Thyroid gland (tissue), 4 donors: ENCODE measurements around the gene ABCA13.

Experiments
- POLR2A ChIP-seq, 2 donors: fragments of 450-650 bp; IDR thresholded peaks; one replicate each; pipeline ENCODE4 v1.6.1; 2017; ENCODE audit warnings: antibody characterized with exemption in 2 of 2, mild to moderate bottlenecking in 2 of 2, moderate library complexity in 1 of 2
- TF ChIP-seq, protein P1 (sequence below), 6 experiments: fragments of 200-600 bp in 3 of 6; fragments of 450-650 bp in 3 of 6; sonication (generic) in 3 of 6; IDR thresholded peaks; one replicate each; pipeline ENCODE4 v1.5.1; 2016 to 2019; ENCODE audit warnings: antibody characterized with exemption in 6 of 6, mild to moderate bottlenecking in 2 of 6, inconsistent platforms in 1 of 6, moderate library complexity in 1 of 6

DNA sequence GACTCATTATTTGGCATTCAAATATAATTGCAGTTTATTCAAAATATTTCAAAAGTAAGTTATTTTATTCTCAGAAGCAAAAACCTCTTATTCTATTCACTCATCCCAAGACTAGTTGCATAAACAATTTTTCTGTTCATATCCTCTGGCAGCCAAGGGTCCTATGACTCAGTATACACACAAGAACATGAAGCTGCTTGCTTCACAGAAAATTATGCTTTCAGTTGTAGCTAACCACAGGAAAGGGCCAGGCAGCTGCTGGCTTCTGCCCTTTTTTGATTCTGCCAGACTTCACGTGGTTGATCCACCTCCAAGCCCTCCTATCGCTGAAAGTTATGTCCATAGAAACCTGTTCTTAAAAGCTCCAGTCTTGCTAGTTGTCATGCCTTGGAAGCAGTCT lies 108.8 kb downstream of the ABCA13 start:
- TF ChIP-seq, protein P1, sequence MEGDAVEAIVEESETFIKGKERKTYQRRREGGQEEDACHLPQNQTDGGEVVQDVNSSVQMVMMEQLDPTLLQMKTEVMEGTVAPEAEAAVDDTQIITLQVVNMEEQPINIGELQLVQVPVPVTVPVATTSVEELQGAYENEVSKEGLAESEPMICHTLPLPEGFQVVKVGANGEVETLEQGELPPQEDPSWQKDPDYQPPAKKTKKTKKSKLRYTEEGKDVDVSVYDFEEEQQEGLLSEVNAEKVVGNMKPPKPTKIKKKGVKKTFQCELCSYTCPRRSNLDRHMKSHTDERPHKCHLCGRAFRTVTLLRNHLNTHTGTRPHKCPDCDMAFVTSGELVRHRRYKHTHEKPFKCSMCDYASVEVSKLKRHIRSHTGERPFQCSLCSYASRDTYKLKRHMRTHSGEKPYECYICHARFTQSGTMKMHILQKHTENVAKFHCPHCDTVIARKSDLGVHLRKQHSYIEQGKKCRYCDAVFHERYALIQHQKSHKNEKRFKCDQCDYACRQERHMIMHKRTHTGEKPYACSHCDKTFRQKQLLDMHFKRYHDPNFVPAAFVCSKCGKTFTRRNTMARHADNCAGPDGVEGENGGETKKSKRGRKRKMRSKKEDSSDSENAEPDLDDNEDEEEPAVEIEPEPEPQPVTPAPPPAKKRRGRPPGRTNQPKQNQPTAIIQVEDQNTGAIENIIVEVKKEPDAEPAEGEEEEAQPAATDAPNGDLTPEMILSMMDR (IDR thresholded peaks at IDR 0.05) = no peak
- TF ChIP-seq POLR2A (IDR thresholded peaks at IDR 0.05) = no peak
